ENCODE measurements around the gene FAF1.

Gene FAF1

GRCh38 chr1:50527249-50527986 is 432.6 kb downstream of the FAF1 start:
- DNase-seq: no peak

DNA sequence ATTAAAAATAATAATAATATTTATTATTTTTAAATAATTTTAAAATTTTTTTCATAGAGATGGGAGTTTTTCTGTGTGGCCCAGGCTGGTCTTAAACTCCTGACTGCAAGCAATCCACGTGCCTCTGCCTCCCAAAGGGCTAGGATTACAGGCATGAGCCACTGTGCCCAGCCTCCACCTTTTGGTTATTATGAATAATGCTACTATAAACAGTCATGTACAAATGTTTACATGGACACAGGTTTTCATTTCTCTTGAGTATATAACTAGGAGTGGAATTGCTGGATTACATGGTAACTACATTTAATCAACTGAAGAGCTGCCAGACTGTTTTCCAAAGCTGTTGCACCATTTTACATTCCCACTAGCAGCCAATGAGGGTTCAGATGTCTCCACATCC is 433.6 kb downstream of the FAF1 start:
- DNase-seq: no peak

GRCh38 chr1:50523548-50523947 is 436.5 kb downstream of the FAF1 start:
- DNase-seq: no peak

DNA sequence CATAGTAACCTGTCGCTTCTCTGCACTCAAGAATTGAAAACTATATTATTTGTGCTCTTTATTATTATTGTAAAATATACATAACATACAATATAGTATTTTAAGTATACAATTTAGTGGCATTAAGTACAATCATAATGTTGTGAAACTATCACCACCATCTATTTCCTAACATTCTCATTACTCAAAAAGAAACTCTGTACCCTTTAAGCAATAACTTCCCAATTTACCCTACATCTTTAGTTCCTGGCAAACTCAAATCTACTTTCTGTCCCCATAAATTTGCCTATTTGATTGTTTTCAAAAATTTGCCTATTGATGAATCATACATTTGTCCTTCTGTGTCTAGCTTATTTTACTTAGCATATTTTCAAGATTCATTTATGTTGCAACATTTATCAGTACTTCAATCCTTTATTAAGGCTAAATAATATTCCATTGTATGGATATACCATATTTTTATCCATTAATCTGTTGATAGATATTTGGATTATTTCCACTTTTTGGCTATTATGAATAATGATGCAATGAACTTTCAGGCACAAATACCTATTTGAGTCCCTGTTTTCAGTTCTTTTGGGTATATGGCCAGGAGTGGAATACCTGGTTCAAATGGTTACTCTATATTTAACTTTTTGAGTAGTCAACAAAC is 437.2 kb downstream of the FAF1 start:
- DNase-seq: no peak

DNA sequence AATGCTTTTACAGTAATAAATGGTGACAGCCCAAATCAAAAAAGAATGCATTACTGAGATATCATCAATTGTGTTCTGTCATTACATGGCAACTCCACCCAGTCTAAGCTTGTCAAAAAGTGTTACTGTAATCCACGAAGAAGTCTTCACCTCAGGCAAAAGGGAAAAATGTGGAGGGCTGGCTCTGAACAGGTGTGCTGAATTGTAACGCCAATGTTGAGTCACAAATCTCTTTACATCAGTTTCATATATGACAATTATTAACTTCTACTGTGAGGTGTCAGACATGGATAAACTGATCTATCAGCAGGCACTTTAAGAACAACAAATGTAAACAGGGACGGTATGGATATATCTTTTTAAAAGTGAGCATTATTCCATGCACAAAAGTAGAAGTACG is 438.4 kb downstream of the FAF1 start:
- DNase-seq: no peak

DNA sequence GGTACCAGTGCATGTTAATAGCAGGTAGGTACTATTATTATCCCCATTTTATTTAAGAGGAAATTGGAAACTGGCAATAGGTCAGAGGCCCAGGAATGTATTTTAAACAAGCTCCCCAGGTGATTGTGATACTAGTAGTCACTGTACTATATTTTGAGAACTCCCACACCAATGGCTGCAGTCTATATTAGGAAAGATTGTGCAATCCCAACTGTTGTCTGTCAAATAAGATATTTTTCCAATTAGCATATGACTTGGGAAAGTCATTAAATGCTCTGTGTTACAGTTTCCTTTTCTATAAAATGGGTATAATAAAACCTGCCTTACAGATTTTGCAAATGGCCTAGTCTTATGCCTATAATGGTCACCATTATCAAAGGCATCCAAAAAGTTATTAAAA is 442.6 kb downstream of the FAF1 start:
- DNase-seq: no peak

GRCh38 chr1:50516056-50516455 is 444.0 kb downstream of the FAF1 start:
- DNase-seq: no peak

DNA sequence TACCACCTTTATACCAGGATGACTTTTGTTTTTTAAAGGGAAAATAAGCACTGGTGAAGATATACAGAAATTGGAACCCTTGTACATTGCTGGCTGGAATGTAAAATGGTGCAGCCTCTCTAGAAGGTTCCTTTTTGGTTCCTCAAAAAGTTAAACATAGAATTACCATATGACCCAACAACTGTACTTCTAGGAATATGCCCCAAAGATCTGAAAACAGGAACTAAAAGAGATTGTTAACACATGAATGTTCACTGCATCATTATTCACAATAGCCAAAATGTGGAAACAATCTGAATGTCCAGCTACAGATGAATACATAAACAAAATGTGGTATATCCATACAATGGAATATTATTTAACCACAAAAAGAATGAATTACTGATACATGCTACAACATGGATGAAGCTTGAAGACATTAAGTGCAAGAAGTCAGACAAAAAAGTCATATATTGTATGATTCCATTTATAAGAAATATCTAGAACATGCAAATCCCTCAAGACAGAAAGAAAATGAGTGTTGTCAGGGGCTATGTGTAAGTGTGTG is 452.0 kb downstream of the FAF1 start:
- no peak for DNase-seq

DNA sequence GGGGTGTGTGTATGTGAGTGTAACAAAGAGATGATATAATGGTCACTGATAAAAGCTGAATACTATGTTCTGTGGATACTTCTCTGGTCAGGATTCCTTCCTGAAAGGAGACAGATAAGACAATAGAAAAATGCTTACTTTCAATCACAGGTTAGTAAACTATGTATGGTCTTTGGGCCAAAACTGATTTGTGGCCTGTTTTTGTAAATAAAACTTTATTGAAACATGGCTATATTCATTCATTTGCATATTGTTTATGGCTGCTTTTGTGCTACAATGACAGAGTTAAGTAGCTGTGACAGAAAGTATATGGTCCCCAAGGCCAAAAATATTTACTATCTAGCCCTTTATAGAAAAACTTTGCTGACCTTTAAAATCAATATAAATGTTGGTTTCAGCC is 454.6 kb downstream of the FAF1 start:
- no peak for DNase-seq

GRCh38 chr1:50503515-50503914 is 456.6 kb downstream of the FAF1 start:
- DNase-seq: no peak

- no peak for DNase-seq
Observed at GRCh38 chr1:50502147-50502546, 457.9 kb downstream of the FAF1 start.

DNA sequence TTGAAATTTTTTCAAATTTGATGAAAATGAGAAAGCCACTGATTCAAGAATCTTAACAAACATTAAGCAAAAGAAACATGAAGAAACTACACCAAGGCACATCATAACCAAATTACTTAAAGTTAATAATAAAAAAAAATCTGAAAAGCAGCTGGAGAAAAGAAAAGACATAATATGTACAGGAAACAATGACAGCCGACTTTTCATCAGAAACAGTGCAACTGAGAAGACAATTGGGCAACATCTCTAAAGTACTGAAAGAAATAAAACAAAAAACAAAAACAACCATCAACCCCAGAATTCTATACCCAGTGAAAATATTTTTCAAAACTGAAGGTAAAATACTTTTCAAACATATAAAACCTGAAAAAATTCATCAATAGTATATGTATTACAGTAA is 463.1 kb downstream of the FAF1 start:
- DNase-seq: no peak

DNA sequence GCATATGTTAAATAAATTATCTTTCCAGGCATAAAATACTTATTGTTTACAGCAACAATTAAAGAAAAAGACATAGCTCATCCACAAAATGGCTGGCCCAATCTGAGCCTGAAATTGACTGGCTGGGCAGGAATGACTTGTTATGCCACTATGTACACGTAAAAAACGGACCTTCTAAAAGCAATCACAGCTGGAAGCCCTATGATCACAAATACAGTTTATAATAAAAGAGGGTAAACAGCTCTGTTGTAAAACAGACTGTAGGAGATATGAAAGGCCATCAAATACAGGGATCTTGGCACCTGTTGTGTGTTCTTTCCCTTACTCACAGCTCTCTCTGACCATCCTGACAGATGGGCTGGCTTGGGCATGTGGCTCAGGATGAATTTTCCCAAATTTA is 466.4 kb downstream of the FAF1 start:
- peak; percentile 65 for DNase-seq

- no peak for DNase-seq
Observed at GRCh38 chr1:50492142-50492541, 467.9 kb downstream of the FAF1 start.

- no peak for DNase-seq
Observed at GRCh38 chr1:50491142-50491541, 468.9 kb downstream of the FAF1 start.

DNA sequence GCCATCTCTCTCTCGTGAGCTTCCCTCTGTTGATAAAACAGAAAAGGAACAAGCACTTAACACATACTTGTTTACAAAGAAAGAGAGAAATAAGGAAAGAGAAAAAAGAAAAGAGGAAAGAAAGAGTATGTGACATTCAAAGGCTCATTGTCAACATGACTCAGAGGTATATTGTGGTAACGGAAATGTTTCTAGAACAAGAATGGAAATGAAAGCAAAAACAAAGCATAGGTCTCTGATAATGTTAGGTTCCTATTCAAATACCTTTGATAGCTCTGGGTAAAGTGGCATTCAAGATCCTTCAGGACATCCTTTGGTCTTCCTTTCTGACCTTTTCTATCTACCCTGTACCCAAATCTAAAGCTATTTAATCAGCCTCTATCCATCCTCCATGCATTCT is 469.4 kb downstream of the FAF1 start:
- DNase-seq: no peak

DNA sequence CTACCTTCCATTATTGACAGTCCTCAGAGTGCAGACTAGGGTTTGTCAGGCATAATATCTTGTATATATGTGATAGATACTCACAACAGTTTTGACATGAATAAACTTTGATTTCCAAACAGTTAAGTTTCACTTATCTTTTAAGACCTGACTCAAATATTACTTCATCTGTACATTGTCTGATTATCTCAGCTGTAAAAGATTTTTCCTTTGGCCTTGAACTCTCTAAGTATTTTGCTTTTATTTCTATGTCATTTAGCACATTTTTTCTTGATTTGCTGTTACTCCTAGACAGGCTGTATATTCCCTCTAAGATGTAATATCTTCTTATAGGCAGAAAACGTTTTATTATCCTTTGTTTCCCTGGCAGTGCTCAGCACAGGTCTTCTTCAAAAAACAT is 471.2 kb downstream of the FAF1 start:
- DNase-seq: no peak

DNA sequence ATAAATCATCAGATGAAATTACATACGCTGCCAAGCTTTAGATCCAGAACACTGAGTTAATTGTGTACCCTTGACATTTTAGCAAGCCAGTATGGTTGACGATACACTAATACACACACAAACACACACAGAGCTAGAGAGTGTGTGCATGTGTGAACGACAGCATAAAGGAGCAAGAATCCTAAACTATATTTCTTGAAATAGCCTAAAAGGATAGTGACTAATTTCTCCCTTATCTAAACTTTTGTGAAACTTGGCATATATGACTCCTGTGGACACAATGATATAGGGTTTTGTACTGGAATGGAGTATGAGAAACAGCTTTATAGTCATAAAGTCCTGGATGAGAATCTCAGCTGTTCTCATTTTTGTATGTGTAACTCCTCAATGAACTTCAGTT is 471.7 kb downstream of the FAF1 start:
- no peak for DNase-seq

GRCh38 chr1:50487725-50488124 is 472.3 kb downstream of the FAF1 start:
- DNase-seq: no peak

GRCh38 chr1:50481142-50481736 is 478.8 kb downstream of the FAF1 start:
- no peak for DNase-seq

DNA sequence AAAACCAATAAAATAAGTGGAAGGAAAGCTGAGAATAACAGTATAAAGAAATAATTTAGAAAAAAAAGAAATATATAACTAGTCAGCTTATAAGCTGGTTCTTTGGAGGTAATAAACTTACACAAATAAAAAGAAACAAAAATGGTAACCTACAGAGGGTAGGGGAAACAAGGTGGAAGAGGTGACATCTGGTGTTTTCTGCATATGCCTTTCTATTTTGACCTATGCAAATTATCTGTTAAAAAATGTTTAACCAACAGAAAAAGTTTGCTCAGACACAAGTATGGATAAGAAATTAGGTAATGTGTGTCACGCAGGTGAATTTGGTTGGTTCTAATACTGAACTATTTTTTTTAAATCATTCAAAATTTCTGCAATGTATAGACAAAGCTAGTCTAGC is 483.3 kb downstream of the FAF1 start:
- no peak for DNase-seq

- no peak for DNase-seq
Observed at GRCh38 chr1:50474859-50475809, 484.9 kb downstream of the FAF1 start.

DNA sequence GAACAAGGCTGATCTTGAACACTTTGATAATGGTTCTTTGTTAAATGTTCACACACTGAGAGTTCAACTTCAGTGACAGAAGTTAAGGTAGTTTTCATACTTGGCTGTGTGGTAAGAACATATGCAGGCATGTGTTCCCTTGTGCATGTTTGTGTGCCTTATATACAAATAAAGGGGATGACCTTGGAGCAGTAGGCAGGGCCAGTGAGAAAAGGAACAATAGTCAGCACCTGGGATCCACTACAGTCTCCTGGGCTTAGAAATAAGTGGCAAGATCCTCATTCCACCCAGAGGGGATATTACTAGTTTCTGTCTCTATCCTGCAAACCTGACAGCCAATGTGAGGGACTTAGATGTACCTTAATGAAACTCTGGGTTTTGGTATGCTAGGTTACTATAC is 486.6 kb downstream of the FAF1 start:
- DNase-seq: no peak

All from NCI-H1092 treated with DMSO at 0.1 percent for 48 hours (cell line).